Erythroblast (primary cell): ENCODE results near the gene TH.

Source experiments
- GATA1 ChIP-seq: IDR thresholded peaks from 2 replicates; pipeline ENCODE4 v1.6.1; 2011; ENCODE audit warnings: low read depth, mild to moderate bottlenecking, control low read depth, low read length, moderate library complexity
- POLR2A ChIP-seq: IDR thresholded peaks from 2 replicates; pipeline ENCODE4 v1.6.1; 2011; ENCODE audit warnings: mild to moderate bottlenecking, low read length

- TF ChIP-seq POLR2A (no peak), GATA1 (no peak)
Observed at GRCh38 chr11:2220173-2220771, 48.7 kb upstream of the TH start.
